ENCODE measurements around the gene HEPH.

HEPH gene

GRCh38 chrX:66255359-66255967, 91.4 kb downstream of the HEPH start:
- no peak for TF ChIP-seq CTCF (IDR thresholded peaks at IDR 0.05; ENCODE audit: borderline replicate concordance, extremely low read depth, low read length, poor library complexity, severe bottlenecking)
- no peak for TF ChIP-seq EZH2 (IDR thresholded peaks at IDR 0.05; ENCODE audit: borderline replicate concordance, low read depth, low read length, severe bottlenecking)
- Histone ChIP-seq H2AFZ (ENCODE audit: low read depth, low read length) (no peak overlapping the region), H3K27me3 (ENCODE audit: insufficient read depth, low read length, poor library complexity) (no peaks in the 10 kb centered on the region), H3K9ac (ENCODE audit: low read depth, low read length) (no peak overlapping the region), H3K4me2 (ENCODE audit: insufficient read depth, low read length) (no peak overlapping the region), H3K79me2 (ENCODE audit: insufficient read depth, low read length) (no peaks in the 10 kb centered on the region), H3K36me3 (ENCODE audit: insufficient read depth, low read length) (no peaks in the 10 kb centered on the region), H3K4me3 (ENCODE audit: low read depth in 1 of 2, low read length in 2 of 2) (no peak overlapping the region), H3K4me1 (ENCODE audit: insufficient read depth, low read length) (no peaks in the 10 kb centered on the region), H4K20me1 (ENCODE audit: insufficient read depth, low read length) (no peaks in the 10 kb centered on the region), H3K27ac (ENCODE audit: low read length) (no peak overlapping the region), H3K9me3 (ENCODE audit: insufficient read depth, low read length, severe bottlenecking) (no peaks in the 10 kb centered on the region)
- no peak for ATAC-seq (ENCODE audit: insufficient read depth, low read depth)
- DNase-seq = no peak

- Histone ChIP-seq H3K9me3 (ENCODE audit: insufficient read depth, low read length, severe bottlenecking) (no peaks in the 10 kb centered on the region), H3K4me3 (ENCODE audit: low read depth in 1 of 2, low read length in 2 of 2) (no peak overlapping the region), H3K27me3 (ENCODE audit: insufficient read depth, low read length, poor library complexity) (no peaks in the 10 kb centered on the region), H3K9ac (ENCODE audit: low read depth, low read length) (no peak overlapping the region), H3K4me1 (ENCODE audit: insufficient read depth, low read length) (no peaks in the 10 kb centered on the region), H4K20me1 (ENCODE audit: insufficient read depth, low read length) (no peaks in the 10 kb centered on the region), H2AFZ (ENCODE audit: low read depth, low read length) (no peak overlapping the region), H3K4me2 (ENCODE audit: insufficient read depth, low read length) (no peak overlapping the region), H3K36me3 (ENCODE audit: insufficient read depth, low read length) (no peaks in the 10 kb centered on the region), H3K27ac (ENCODE audit: low read length) (no peak overlapping the region), H3K79me2 (ENCODE audit: insufficient read depth, low read length) (no peaks in the 10 kb centered on the region)
- DNase-seq (no peak), ATAC-seq (ENCODE audit: insufficient read depth, low read depth) (no peak)
- TF ChIP-seq CTCF (IDR thresholded peaks at IDR 0.05; ENCODE audit: borderline replicate concordance, extremely low read depth, low read length, poor library complexity, severe bottlenecking) = no peak
- TF ChIP-seq EZH2 (IDR thresholded peaks at IDR 0.05; ENCODE audit: borderline replicate concordance, low read depth, low read length, severe bottlenecking) = no peak
Measured at GRCh38 chrX:66262807-66263206, 98.8 kb downstream of the HEPH start.
